Measurements from ENCODE around the gene KRTAP29-1. TPM values are rescaled to one million over a fixed set of nuclear protein-coding genes. Genes with fewer than 3 reads are reported as not detected.

The KRTAP29-1 gene
- total and polyA plus RNA-seq, 11 donors = not detected

DNA sequence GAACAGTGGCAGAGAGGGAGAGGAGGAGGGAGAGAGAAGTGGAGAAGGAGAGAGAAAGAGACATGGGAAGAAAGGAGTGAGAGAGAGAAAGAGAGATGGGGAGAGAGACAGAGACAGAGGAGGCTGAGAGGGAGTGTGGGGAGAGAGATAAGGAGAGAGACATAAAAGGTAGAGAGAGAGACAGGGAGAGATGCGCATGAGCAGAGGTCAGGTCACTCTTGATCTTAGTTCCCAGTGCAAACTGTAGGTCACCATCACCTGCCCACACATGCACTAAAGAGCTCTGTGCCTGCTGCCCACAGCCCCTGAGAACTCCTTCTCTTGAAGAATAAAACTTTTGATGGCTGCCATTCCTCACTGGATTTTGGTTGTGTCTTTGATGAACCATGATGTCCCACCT lies 33.1 kb upstream of the KRTAP29-1 start:
- Histone ChIP-seq H3K36me3 (no peaks in the 10 kb centered on the region), H3K4me3 (no peak overlapping the region), H3K27me3 (peaks cover 0 to 15% (median 0%) of the 10 kb centered on the region in 9 donors), H3K27ac (no peak overlapping the region), H3K9me3 (no peaks in the 10 kb centered on the region), H3K4me1 (peaks cover 0 to 22% (median 0%) of the 10 kb centered on the region in 12 donors)
- no peak for ATAC-seq
- DNase-seq = no peak
- intact Hi-C loops (cut with DNase I) = no loop called here
- TF ChIP-seq, protein P1, sequence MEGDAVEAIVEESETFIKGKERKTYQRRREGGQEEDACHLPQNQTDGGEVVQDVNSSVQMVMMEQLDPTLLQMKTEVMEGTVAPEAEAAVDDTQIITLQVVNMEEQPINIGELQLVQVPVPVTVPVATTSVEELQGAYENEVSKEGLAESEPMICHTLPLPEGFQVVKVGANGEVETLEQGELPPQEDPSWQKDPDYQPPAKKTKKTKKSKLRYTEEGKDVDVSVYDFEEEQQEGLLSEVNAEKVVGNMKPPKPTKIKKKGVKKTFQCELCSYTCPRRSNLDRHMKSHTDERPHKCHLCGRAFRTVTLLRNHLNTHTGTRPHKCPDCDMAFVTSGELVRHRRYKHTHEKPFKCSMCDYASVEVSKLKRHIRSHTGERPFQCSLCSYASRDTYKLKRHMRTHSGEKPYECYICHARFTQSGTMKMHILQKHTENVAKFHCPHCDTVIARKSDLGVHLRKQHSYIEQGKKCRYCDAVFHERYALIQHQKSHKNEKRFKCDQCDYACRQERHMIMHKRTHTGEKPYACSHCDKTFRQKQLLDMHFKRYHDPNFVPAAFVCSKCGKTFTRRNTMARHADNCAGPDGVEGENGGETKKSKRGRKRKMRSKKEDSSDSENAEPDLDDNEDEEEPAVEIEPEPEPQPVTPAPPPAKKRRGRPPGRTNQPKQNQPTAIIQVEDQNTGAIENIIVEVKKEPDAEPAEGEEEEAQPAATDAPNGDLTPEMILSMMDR (IDR thresholded peaks at IDR 0.05) = no peak
- TF ChIP-seq POLR2A (IDR thresholded peaks at IDR 0.05) = no peak
- 93 to 100% (median 95%) methylated on average over 1 of the region's 1 CpG for WGBS, 4 donors

DNA sequence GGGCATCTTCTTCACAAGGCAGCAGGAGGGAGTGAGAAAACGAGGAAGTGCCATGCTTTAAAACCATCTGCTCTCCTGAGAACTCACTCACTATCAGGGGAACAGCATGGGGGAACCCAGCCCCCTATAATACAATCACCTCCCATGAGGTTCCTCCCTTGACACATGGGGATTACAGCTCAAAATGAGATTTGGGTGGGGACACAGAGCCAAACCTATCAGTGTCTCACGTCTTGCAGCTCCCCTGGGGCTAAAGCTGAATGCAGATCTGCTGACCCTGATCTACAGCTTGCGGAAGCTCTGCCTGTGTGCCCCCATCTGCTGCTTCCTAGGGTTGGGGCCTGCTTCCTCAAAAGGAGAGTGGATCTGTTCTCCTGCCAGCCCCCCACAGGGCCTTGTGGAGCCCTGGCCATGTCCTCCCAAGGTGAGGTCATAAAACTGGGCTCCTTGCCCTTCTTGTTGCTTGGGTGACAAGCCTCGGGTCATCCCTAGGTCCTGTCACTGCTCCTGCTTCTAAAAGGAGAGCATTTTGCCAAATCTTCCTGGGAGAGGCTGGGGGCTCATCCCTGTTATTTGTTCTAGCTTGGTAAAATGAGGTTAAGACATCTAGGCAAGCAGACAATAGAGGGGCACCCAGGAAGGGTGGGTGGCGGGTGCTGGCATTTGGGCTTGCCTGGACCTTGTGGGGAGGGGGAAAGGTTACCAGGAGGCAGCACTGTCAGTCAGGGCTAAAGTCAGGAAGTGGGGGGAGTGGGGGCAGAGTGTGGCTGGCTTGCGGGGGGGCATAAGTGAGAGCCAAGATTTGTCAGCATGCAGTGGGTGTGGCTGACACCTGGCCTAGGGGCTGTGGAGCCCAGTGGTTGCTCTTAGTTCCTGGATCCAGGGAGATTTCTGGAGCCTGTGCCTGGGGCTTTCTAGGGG lies 32.0 kb upstream of the KRTAP29-1 start:
- H3K9me3 ChIP-seq = no peaks in the 10 kb centered on the region
- no peak overlapping the region for H3K4me3 ChIP-seq
- peaks cover 0 to 11% (median 0%) of the 10 kb centered on the region in 12 donors for H3K4me1 ChIP-seq
- WGBS, 4 donors = 58 to 66% (median 63%) methylated on average over 4 to 6 of the region's 6 CpGs
- H3K27ac ChIP-seq = no peak overlapping the region
- DNase-seq (no peak), ATAC-seq (no peak)
- TF ChIP-seq, protein P1 (IDR thresholded peaks at IDR 0.05) = no peak
- no peak for TF ChIP-seq POLR2A (IDR thresholded peaks at IDR 0.05)
- peaks cover 0 to 15% (median 0%) of the 10 kb centered on the region in 9 donors for H3K27me3 ChIP-seq
- intact Hi-C loops (cut with DNase I) = no loop called here
- no peaks in the 10 kb centered on the region for H3K36me3 ChIP-seq

DNA sequence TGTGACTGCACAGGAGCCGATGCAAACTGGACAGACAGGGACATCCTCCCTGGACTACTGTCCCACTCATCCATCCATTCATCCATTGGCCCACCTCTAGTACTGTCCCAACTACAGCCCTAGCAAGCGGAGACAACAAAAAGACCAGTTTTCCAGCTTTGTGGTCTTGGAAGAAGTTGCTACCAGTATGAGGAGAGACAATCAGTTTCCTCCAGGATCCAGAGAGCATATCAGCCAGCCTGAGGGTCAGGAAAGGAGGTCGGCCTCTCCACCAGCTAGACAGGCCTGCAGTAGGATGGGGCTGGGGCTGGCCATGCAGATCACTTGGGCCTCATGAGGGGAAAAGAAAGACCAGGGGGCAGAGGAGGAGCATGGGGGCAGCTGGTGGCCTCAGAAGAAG lies 31.2 kb upstream of the KRTAP29-1 start:
- TF ChIP-seq POLR2A (IDR thresholded peaks at IDR 0.05) = no peak
- TF ChIP-seq, protein P1 (IDR thresholded peaks at IDR 0.05) = no peak
- no peak for ATAC-seq
- Histone ChIP-seq H3K4me1 (peaks cover 0 to 3% (median 0%) of the 10 kb centered on the region in 12 donors), H3K27ac (no peak overlapping the region), H3K27me3 (peaks cover 0 to 15% (median 0%) of the 10 kb centered on the region in 9 donors), H3K9me3 (no peaks in the 10 kb centered on the region), H3K4me3 (no peak overlapping the region), H3K36me3 (no peaks in the 10 kb centered on the region)
- WGBS, 4 donors = 86 to 100% (median 88%) methylated on average over 3 of the region's 3 CpGs
- intact Hi-C loops (cut with DNase I) = no loop called here
- no peak for DNase-seq

DNA sequence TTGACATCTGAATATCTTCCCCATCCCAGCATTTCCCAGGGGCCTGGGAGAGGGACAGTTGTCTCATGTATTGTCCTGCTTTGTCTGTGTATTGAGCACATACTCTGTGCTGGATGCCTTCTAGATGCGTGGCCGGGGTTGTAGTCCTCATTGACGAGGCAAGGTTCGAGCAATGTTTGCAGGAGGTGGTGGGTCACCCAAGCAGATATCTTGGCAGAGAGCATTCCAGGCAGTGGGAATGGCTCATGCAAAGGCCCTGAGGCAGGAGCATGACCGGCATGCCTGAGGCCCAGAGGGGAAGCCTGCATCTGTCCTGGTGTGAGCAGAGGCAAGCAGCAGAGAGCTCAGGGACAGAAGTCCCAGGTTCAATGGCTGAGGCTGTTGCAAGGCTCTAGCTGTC lies 30.4 kb upstream of the KRTAP29-1 start:
- DNase-seq (no peak), ATAC-seq (no peak)
- Histone ChIP-seq H3K4me1 (peaks cover 0 to 3% (median 0%) of the 10 kb centered on the region in 12 donors), H3K27ac (no peak overlapping the region), H3K9me3 (no peaks in the 10 kb centered on the region), H3K4me3 (no peak overlapping the region), H3K27me3 (peaks cover 0 to 15% (median 0%) of the 10 kb centered on the region in 9 donors), H3K36me3 (no peaks in the 10 kb centered on the region)
- 92 to 97% (median 95%) methylated on average over 5 of the region's 5 CpGs for WGBS, 4 donors
- intact Hi-C loops (cut with DNase I) = no loop called here
- TF ChIP-seq POLR2A (IDR thresholded peaks at IDR 0.05) = no peak
- TF ChIP-seq, protein P1 (IDR thresholded peaks at IDR 0.05) = no peak
